Astrocyte (in vitro differentiated cells and primary cell): Measurements from ENCODE around the gene TMEM269. TPM values are rescaled to one million over a fixed set of nuclear protein-coding genes. Genes with fewer than 3 reads are reported as not detected.
A peak's percentile ranks its signal among the peaks of the same experiment; 100 is the strongest.

ENCODE experiments used
- DNase-seq: peaks from one replicate; pipeline ENCODE4 v3.0.0-alpha.2; 2010; ENCODE audit warnings: low read depth
- FAIRE-seq: peaks from 2 replicates; lab custom pipeline; 2011; peaks lifted over from hg19 to GRCh38; lab: Jason Lieb, UNC
- H2AFZ ChIP-seq: 2 replicates; pipeline ENCODE4 v1.6.0; 2012; ENCODE audit warnings: low read depth, low read length, inconsistent platforms
- H3K27ac ChIP-seq: 2 replicates; pipeline ENCODE4 v1.5.1; 2011; ENCODE audit warnings: low read depth, low read length, inconsistent platforms
- H3K27me3 ChIP-seq: 2 replicates; pipeline ENCODE4 v1.6.0; 2011; ENCODE audit warnings: low read length, inconsistent platforms; ENCODE audit not compliant: insufficient read depth
- H3K36me3 ChIP-seq: 2 replicates; pipeline ENCODE4 v1.5.1; 2011; ENCODE audit warnings: low read length, inconsistent platforms; ENCODE audit not compliant: insufficient read depth
- H3K4me1 ChIP-seq: 2 replicates; pipeline ENCODE4 v1.5.1; 2011; ENCODE audit warnings: low read length, inconsistent platforms; ENCODE audit not compliant: insufficient read depth
- H3K4me2 ChIP-seq: 2 replicates; pipeline ENCODE4 v1.6.0; 2012; ENCODE audit warnings: low read length, inconsistent platforms
- H3K4me3 ChIP-seq: 2 replicates; pipeline ENCODE4 v1.5.1; 2011; ENCODE audit warnings: low read depth, mild to moderate bottlenecking, low read length, inconsistent platforms; ENCODE audit not compliant: insufficient read depth
- H3K79me2 ChIP-seq: 2 replicates; pipeline ENCODE4 v1.6.0; 2012; ENCODE audit warnings: mild to moderate bottlenecking, low read length, inconsistent platforms; ENCODE audit not compliant: insufficient read depth
- H3K9ac ChIP-seq: 2 replicates; pipeline ENCODE4 v1.6.0; 2012; ENCODE audit warnings: mild to moderate bottlenecking, low read length, inconsistent platforms
- H3K9me3 ChIP-seq: 2 replicates; pipeline ENCODE4 v1.5.1; 2012; ENCODE audit warnings: low read depth, mild to moderate bottlenecking, low read length, inconsistent platforms; ENCODE audit not compliant: insufficient read depth
- H4K20me1 ChIP-seq: 2 replicates; pipeline ENCODE4 v1.6.0; 2012; ENCODE audit warnings: low read length, inconsistent platforms; ENCODE audit not compliant: insufficient read depth
- H3K27ac Mint-ChIP-seq: one replicate; pipeline ENCODE4 v1.8.0; 2021; ENCODE audit warnings: mild to moderate bottlenecking, mixed read lengths; ENCODE audit not compliant: unreplicated experiment
- H3K27me3 Mint-ChIP-seq: one replicate; pipeline ENCODE4 v1.8.0; 2021; ENCODE audit warnings: low read depth, mixed read lengths; ENCODE audit not compliant: unreplicated experiment
- H3K36me3 Mint-ChIP-seq: one replicate; pipeline ENCODE4 v1.8.0; 2021; ENCODE audit warnings: low read depth, mixed read lengths; ENCODE audit not compliant: unreplicated experiment
- H3K4me1 Mint-ChIP-seq: one replicate; pipeline ENCODE4 v1.8.0; 2021; ENCODE audit warnings: low read depth, mixed read lengths; ENCODE audit not compliant: unreplicated experiment
- H3K4me3 Mint-ChIP-seq: one replicate; pipeline ENCODE4 v1.8.0; 2021; ENCODE audit warnings: mild to moderate bottlenecking, moderate library complexity, mixed read lengths; ENCODE audit not compliant: unreplicated experiment
- H3K9me3 Mint-ChIP-seq: one replicate; pipeline ENCODE4 v1.8.0; 2021; ENCODE audit warnings: mild to moderate bottlenecking, mixed read lengths; ENCODE audit not compliant: unreplicated experiment
- EZH2 ChIP-seq: IDR thresholded peaks from 2 replicates; pipeline ENCODE4 v1.6.1; 2012; ENCODE audit warnings: mild to moderate bottlenecking, low read length, inconsistent platforms; ENCODE audit not compliant: insufficient read depth
- total RNA-seq: library from RNA; stranded (reverse); gene quantifications from 2 replicates; pipeline ENCODE4 v1.2.1, GENCODE V29; 2021
- TF ChIP-seq, protein P1 (sequence below): IDR thresholded peaks from 2 replicates; pipeline ENCODE4 v1.5.1; 2011; ENCODE audit warnings: low read depth, mild to moderate bottlenecking, inconsistent platforms, low read length, moderate library complexity; ENCODE audit not compliant: insufficient read depth

The TMEM269 gene
- total RNA-seq, 1 donor from 2014 or later = 0.09 TPM

DNA sequence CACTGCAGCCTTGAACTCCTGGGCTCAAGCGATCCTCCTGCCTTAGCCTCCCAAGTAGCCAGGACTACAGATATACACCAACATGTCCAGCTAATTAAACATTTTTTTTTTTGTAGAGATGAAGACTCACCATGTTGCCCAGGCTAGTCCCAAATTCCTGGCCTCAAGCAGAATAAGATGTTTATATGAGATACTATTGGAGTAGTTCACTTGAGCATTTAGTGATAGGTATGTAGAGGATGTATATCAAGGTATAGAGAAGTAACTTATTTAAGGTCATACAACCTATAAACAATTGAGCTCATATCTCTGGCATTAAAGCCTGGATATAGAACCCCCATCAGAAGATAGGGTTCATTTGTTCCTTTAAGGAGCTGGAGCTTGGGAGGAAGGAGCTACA, 4.6 kb upstream of the TMEM269 start:
- Histone ChIP-seq H3K4me3 (no peak overlapping the region), H3K4me1 (peaks cover 4% of the 10 kb centered on the region), H3K27ac (no peak overlapping the region), H2AFZ (no peak overlapping the region), H3K79me2 (no peaks in the 10 kb centered on the region), H3K4me2 (no peak overlapping the region), H4K20me1 (peaks cover 23% of the 10 kb centered on the region), H3K9me3 (no peaks in the 10 kb centered on the region), H3K36me3 (peaks cover 10% of the 10 kb centered on the region), H3K9ac (no peak overlapping the region), H3K27me3 (no peaks in the 10 kb centered on the region)
- H3K4me1 Mint-ChIP-seq = no peaks in the 10 kb centered on the region
- peaks cover 43% of the 10 kb centered on the region for H3K36me3 Mint-ChIP-seq
- H3K27ac Mint-ChIP-seq = no peak overlapping the region
- no peak for TF ChIP-seq EZH2
- TF ChIP-seq, protein P1, sequence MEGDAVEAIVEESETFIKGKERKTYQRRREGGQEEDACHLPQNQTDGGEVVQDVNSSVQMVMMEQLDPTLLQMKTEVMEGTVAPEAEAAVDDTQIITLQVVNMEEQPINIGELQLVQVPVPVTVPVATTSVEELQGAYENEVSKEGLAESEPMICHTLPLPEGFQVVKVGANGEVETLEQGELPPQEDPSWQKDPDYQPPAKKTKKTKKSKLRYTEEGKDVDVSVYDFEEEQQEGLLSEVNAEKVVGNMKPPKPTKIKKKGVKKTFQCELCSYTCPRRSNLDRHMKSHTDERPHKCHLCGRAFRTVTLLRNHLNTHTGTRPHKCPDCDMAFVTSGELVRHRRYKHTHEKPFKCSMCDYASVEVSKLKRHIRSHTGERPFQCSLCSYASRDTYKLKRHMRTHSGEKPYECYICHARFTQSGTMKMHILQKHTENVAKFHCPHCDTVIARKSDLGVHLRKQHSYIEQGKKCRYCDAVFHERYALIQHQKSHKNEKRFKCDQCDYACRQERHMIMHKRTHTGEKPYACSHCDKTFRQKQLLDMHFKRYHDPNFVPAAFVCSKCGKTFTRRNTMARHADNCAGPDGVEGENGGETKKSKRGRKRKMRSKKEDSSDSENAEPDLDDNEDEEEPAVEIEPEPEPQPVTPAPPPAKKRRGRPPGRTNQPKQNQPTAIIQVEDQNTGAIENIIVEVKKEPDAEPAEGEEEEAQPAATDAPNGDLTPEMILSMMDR = no peak
- H3K27me3 Mint-ChIP-seq = no peaks in the 10 kb centered on the region
- DNase-seq (no peak), FAIRE-seq (no peak)
- no peaks in the 10 kb centered on the region for H3K9me3 Mint-ChIP-seq
- no peak overlapping the region for H3K4me3 Mint-ChIP-seq

DNA sequence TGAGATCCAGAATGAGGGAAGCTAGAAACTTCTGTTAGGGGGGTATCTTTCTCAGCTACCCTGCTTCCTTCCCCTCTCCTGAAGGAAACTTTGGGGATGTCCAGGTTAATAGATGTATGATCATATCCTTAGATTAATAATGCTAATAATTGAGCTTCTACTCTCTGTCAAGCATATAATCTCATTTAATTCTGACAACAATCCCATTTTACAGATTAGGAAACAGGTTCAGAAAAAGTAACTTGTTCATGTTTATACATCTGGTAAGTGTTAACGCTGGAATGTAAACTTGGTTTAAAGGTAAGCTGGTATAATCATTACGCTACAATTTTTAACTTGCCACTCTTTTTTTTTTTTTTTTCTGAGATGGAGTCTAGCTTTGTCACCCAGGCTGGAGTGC, 1.7 kb upstream of the TMEM269 start:
- Histone ChIP-seq H4K20me1 (peaks cover 10% of the 10 kb centered on the region), H3K27me3 (no peaks in the 10 kb centered on the region), H3K9me3 (no peaks in the 10 kb centered on the region), H3K27ac (no peak overlapping the region), H3K9ac (no peak overlapping the region), H3K79me2 (no peaks in the 10 kb centered on the region), H3K4me3 (no peak overlapping the region), H3K36me3 (peaks cover 3% of the 10 kb centered on the region), H2AFZ (no peak overlapping the region), H3K4me1 (peaks cover 9% of the 10 kb centered on the region), H3K4me2 (no peak overlapping the region)
- TF ChIP-seq, protein P1 = no peak
- no peak for TF ChIP-seq EZH2
- no peak for DNase-seq
- Mint-ChIP-seq H3K27ac (no peak overlapping the region), H3K9me3 (peaks cover 4% of the 10 kb centered on the region), H3K4me3 (no peak overlapping the region), H3K36me3 (peaks cover 32% of the 10 kb centered on the region), H3K4me1 (no peaks in the 10 kb centered on the region), H3K27me3 (peaks cover 3% of the 10 kb centered on the region)
- no peak for FAIRE-seq

DNA sequence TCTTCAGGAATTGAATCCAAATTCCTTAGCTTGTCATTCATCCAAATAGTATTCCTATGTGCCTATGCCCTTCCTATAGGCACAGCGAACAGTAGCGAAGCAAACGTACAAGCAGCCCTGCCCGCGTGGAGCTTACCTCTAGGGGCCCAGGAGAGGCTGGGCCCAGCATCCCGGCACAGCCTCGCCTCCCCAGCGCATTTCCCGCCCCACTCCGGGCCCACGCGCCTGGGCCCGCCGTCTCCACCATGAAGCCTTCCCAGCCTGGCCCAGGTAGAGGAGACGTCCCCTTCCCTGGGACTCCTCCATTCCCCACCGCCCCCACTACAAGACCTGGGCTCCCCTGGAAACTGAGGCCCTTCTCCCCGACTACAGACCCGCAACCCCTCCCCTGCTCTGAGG, 245 bp upstream of the TMEM269 start:
- Mint-ChIP-seq H3K27ac (no peak overlapping the region), H3K36me3 (peaks cover 27% of the 10 kb centered on the region), H3K27me3 (peaks cover 3% of the 10 kb centered on the region), H3K9me3 (peaks cover 4% of the 10 kb centered on the region), H3K4me3 (no peak overlapping the region), H3K4me1 (no peaks in the 10 kb centered on the region)
- DNase-seq = no peak
- Histone ChIP-seq H3K9ac (peak overlapping the region; percentile 54), H3K79me2 (no peaks in the 10 kb centered on the region), H2AFZ (peak overlapping the region; percentile 86), H3K9me3 (no peaks in the 10 kb centered on the region), H3K4me2 (peak overlapping the region; percentile 86), H3K27me3 (no peaks in the 10 kb centered on the region), H3K36me3 (no peaks in the 10 kb centered on the region), H3K4me1 (peaks cover 9% of the 10 kb centered on the region), H4K20me1 (peaks cover 4% of the 10 kb centered on the region), H3K27ac (no peak overlapping the region), H3K4me3 (no peak overlapping the region)
- no peak for TF ChIP-seq EZH2
- TF ChIP-seq, protein P1 = no peak
- no peak for FAIRE-seq
